GM19452 (cell line): ENCODE measurements around the gene EPHB3.

Source experiments
- ATAC-seq: cut with Tn5 transposase; IDR thresholded peaks from one replicate; pipeline ENCODE4 v1.9.1; 2021; ENCODE audit not compliant: unreplicated experiment

EPHB3 gene

GRCh38 chr3:184578822-184579221 is 17.2 kb downstream of the EPHB3 start:
- ATAC-seq, result no peak

GRCh38 chr3:184579513-184579912 is 17.9 kb downstream of the EPHB3 start:
- ATAC-seq, result no peak

GRCh38 chr3:184580376-184580775 is 18.8 kb downstream of the EPHB3 start:
- ATAC-seq, result no peak

- ATAC-seq, result no peak
Observed at GRCh38 chr3:184581331-184581855, 19.8 kb downstream of the EPHB3 start.

- ATAC-seq, result no peak
Observed at GRCh38 chr3:184582646-184583577, 21.3 kb downstream of the EPHB3 start.

GRCh38 chr3:184583578-184584451 is 22.2 kb downstream of the EPHB3 start:
- ATAC-seq, result no peak

GRCh38 chr3:184584464-184584891 is 22.9 kb downstream of the EPHB3 start:
- ATAC-seq, result no peak

- no peak for ATAC-seq
Observed at GRCh38 chr3:184585545-184585944, 24.0 kb downstream of the EPHB3 start.

- no peak for ATAC-seq
Observed at GRCh38 chr3:184586851-184587250, 25.3 kb downstream of the EPHB3 start.

GRCh38 chr3:184588776-184589175 is 27.2 kb downstream of the EPHB3 start:
- no peak for ATAC-seq

- ATAC-seq, result no peak
Observed at GRCh38 chr3:184590795-184591194, 29.2 kb downstream of the EPHB3 start.

- ATAC-seq, result no peak
Observed at GRCh38 chr3:184591789-184592188, 30.2 kb downstream of the EPHB3 start.

GRCh38 chr3:184592371-184593219 is 31.0 kb downstream of the EPHB3 start:
- no peak for ATAC-seq

- ATAC-seq, result no peak
Observed at GRCh38 chr3:184593220-184593927, 31.8 kb downstream of the EPHB3 start.

- ATAC-seq, result no peak
Observed at GRCh38 chr3:184593928-184594303, 32.3 kb downstream of the EPHB3 start.

- no peak for ATAC-seq
Observed at GRCh38 chr3:184594371-184595001, 32.9 kb downstream of the EPHB3 start.

- ATAC-seq, result no peak
Observed at GRCh38 chr3:184595726-184596125, 34.1 kb downstream of the EPHB3 start.

- ATAC-seq, result no peak
Observed at GRCh38 chr3:184596233-184596632, 34.6 kb downstream of the EPHB3 start.

- no peak for ATAC-seq
Observed at GRCh38 chr3:184596886-184597575, 35.4 kb downstream of the EPHB3 start.
